ENCODE measurements around the gene FPR3.

FPR3 gene

DNA sequence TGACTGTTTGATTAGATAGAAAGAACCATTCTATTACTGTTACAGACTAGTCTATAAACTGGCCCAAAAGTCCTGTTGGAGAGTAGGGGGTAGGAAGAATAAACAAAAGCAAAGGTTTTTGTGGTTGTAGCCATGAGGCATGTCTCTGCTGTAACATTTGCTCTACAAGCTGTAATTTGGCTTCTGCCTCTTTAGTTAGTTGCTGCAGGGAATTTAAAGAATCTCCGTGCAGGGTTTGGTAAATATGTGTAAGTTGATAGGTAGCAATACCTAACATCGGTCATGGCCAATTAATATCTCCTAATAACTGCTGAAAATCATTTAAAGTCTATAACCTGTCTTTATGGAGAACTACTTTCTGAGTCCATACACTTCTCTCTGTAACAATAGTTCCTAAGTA, 13.0 kb downstream of the FPR3 start:
- DNase-seq (ENCODE audit: low spot score), result no peak

DNA sequence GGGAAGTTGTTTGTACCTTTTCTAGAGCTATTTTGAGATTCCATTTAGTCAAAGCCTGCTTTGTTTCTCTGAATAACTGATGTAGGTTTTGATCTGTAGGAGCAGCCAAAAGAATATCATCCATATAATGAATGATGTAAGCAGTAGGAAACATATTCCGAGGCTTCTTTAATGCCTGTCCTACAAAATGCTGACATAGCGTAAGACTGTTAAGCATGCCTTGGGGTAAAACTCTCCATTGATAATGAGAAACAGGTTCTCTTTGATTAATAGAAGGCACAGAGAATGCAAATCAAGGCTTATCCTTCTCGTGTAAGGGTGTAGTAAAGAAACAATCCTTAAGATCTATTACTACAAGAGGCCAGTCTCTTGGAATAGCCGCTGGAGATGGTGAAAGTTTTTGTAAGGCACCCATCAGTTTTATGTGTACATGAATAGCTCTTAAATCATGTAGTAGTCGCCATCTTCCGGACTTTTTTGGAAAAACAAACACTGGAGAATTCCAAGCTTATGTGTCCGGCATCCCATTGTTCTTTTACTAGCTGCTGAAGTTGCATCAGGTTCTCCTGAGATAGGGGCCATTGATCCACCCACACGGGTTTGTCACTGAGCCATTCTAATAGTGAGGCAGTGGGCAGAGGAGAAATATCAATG, 13.5 kb downstream of the FPR3 start:
- DNase-seq (ENCODE audit: low spot score), result peak; percentile 52

DNA sequence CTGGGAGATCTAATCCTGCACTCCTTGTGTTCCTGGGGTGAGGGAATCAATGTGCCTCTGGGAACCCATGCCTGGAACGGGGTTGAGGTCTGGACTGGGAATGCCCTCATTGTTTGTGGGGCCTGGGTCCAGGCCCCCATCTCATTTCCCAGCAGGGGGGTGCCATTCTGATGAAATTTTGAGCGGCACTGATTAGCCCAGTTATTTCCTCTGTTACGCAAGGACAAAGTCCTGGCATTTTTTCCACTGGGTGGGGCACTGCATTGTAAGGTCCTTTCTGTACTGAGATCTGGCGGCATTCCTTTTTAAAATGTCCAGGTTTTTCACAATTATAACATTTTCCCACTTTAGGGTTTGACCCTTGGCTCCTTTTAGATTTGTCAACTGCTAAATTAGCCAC, 14.8 kb downstream of the FPR3 start:
- DNase-seq (ENCODE audit: low spot score), result peak; percentile 16

DNA sequence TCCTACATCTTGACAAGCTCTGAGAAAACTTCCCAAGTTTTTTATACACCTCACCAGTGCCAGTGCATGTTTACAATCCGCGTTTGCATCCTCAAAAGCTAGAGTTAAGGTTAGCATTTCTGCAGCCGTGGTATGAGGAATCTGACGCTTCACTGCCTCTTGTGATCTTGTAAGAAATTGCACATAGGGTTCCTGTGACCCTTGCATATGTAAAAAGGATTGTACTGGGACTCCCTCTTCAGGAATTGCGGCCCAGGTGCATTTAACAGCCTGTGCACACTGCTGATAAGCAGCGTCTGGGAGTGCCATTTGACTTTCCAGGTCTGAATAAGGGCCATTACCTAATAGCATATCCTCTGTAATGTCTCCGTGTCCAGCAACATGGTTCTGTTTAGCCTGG, 15.3 kb downstream of the FPR3 start:
- no peak for DNase-seq (ENCODE audit: low spot score)

DNA sequence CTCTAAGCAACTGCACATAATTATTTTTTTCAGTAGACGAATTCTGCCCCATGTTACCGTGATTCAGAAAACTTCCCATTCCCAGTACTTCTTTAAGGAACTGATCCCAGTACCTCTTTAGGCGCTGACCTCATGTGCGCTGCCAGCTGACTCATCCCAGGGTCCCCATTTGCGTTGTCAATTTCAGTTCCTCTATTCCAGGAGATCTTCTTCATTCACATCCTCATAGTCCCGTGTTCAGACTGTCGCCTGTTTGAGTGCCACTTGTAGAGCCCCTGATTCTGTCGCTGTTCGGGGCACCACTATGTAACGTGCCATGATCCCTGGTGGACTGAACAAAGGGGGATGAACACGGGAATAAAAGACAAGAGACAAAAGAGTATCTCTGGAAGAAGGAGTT, 16.4 kb downstream of the FPR3 start:
- no peak for DNase-seq (ENCODE audit: low spot score)

DNA sequence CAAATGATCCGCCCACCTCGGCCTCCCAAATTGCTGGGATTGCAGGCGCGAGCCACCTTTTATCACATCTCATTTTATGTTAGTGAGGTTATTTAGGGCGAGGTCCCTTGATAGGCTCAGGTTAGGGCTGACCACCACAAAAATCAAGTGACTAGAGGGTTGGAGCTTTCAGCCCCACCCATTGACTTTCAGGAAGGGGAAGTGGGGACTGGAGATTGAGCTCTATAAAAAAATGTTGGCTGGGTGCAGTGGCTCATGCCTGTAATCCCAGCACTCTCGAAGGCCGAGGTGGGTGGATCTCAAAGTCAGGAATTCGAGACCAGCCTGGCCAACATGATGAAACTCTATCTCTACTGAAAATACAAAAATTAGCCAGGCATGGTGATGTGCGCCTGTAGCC, 20.1 kb downstream of the FPR3 start:
- DNase-seq (ENCODE audit: low spot score), result no peak

- DNase-seq (ENCODE audit: low spot score), result no peak
Observed at GRCh38 chr19:51816711-51817110, 21.8 kb downstream of the FPR3 start.

GRCh38 chr19:51820011-51820410, 25.1 kb downstream of the FPR3 start:
- no peak for DNase-seq (ENCODE audit: low spot score)

- DNase-seq (ENCODE audit: low spot score), result no peak
Observed at GRCh38 chr19:51820831-51821446, 26.0 kb downstream of the FPR3 start.

DNA sequence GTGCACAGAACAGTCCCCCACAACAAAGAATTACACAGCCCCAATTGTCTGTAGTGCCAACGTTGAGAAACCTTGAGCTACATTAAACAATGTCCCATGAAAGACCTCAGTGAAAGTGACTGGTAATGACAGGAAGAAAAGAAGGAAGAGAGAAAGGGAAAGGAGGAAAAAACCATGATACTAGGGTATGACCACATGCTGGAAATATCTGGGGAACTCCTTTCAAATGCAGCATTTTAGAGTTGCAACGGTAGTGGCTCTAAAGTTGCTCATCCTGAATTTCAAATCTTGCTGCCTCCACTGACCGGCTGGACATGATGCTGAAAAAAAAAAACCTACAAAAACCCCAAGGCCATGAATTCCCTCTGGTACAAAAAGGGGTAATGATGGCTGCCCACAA, 26.5 kb downstream of the FPR3 start:
- DNase-seq (ENCODE audit: low spot score), result no peak

- DNase-seq (ENCODE audit: low spot score), result no peak
Observed at GRCh38 chr19:51821921-51822320, 27.0 kb downstream of the FPR3 start.

GRCh38 chr19:51822325-51822724, 27.4 kb downstream of the FPR3 start:
- DNase-seq (ENCODE audit: low spot score), result peak; percentile 20

DNA sequence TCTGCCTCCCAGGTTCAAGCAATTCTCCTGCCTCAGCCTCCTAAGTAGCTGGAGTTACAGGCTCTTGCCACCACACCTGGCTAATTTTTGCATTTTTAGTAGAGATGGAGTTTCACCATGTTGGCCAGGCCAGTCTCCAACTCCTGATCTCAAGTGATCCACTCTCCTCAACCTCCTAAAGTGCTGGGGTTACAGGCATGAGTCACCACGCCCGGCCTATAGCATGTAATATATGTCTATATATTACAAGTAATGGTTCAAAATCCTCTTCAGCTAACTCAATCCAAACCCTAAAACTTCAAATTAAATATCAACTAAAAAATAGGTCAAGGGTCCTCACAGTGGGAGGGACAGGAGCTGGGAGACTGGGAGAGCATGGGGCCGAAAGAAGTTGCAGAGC, 28.0 kb downstream of the FPR3 start:
- DNase-seq (ENCODE audit: low spot score), result no peak

- DNase-seq (ENCODE audit: low spot score), result no peak
Observed at GRCh38 chr19:51824281-51825005, 29.5 kb downstream of the FPR3 start.

DNA sequence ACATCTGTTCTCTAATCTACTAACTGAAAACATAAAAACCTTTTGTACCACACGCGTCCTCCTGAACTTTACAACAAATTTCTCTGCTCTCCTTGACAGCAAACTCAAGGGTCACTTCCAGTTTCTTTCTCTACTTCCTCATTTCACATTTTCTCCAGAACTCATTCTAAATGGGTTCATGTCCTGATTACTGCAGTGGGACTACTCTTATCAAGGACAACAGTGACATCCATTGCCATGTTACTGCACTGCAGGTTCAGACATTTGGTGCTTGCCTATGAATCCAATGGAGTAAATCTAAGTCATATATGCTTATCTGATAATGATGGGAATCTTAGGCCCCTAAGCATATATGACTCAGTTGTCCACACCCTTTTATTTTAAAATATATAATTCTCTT, 35.3 kb downstream of the FPR3 start:
- DNase-seq (ENCODE audit: low spot score), result no peak

DNA sequence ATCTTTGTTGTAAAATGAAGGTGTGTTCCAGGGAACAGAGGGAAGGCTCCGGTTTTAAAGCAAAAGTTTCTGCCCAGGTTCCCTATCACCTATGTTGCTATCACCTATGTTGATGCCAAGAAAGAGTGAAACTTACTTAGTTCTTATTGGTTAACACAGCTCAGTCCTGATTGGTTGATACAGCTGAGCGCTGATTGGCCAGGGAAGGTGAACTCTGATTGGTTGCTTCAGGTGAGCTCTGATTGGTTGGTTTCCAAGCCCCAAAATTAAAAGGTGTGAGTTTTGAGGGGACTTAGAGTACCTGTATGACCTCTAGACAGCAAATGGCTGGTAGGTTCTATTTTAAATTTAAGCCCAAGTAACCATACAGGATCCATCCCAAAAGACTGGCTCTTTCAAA, 42.2 kb downstream of the FPR3 start:
- no peak for DNase-seq (ENCODE audit: low spot score)

DNA sequence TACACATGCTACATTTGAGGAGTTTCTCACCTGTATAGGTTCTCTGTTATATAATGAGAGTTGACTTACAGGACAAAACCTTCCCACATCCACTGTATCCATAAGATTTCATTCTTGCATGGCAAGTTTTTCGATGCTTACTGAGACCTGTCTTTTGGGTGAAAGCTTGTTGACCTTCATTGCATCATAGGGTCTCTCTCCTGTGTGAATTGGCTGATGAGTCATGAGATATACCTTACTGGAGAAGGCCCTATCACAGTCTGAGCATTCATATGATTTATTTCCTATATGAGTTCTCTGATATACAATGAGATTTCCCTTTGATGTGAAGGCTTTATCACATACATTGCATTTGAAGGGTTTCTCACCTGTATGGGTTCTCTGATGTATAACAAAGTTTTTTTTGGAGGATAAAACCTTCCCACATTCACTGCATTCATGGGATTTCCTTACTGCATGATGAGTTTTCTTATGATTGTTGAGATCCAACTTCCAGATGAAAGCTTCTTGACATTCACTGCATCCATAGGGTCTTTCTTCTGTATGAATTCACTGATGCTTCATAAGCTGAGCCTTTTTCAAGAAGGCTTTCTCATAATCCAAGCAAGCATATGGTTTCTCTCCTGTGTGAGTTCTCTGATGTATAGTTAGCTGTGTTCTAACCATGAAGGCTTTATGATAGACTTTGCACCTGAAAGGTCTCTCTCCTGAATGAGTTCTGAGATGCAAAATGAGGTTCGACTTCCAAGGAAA, 67.1 kb downstream of the FPR3 start:
- DNase-seq (ENCODE audit: low spot score), result no peak

DNA sequence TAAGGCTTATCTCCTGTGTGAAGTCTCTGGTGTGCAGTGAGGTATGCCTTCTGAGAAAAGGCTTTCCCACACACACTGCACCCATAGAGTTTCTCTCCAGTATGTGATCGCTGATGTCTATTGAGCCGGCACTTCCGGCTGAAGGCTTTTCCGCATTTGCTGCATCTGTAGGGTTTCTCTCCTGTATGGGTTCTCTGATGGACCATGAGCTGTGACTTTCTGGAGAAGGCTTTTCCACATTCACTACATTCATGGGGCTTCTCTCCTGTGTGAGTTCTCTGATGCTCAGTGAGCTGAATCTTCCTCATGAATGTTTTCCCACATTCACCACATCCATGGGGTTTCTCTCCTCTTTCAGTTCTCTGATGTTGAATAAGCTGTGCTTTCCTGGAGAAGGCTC, 78.1 kb downstream of the FPR3 start:
- DNase-seq (ENCODE audit: low spot score), result no peak

All from GM03348 (cell line).